ENCODE measurements around the gene TPPP2. TPM values are rescaled to one million over a fixed set of nuclear protein-coding genes. Genes with fewer than 3 reads are reported as not detected.

TPPP2 gene
- total RNA-seq, 1 donor, result not detected

- DNase-seq (ENCODE audit: low read depth), result peak; percentile 90
- TF ChIP-seq CTCF (IDR thresholded peaks at IDR 0.05; ENCODE audit: insufficient read depth, low read depth, low read length), result no peak
- H3K4me3 ChIP-seq (ENCODE audit: low read depth, low read length), result peak overlapping the region; percentile 83
These were observed 41.4 kb downstream of the TPPP2 start for GRCh38 chr14:21071225-21072030.

- H3K4me3 ChIP-seq (ENCODE audit: low read depth, low read length), result peak overlapping the region; percentile 83
- peak; percentile 66 for DNase-seq (ENCODE audit: low read depth)
- peak; percentile 4 for TF ChIP-seq CTCF (IDR thresholded peaks at IDR 0.05; ENCODE audit: insufficient read depth, low read depth, low read length)
These were observed 42.0 kb downstream of the TPPP2 start for GRCh38 chr14:21072031-21072473.

GRCh38 chr14:21072781-21073339 lies 42.8 kb downstream of the TPPP2 start:
- TF ChIP-seq CTCF (IDR thresholded peaks at IDR 0.05; ENCODE audit: insufficient read depth, low read depth, low read length), result no peak
- DNase-seq (ENCODE audit: low read depth), result no peak
- no peak overlapping the region for H3K4me3 ChIP-seq (ENCODE audit: low read depth, low read length)

- no peak overlapping the region for H3K4me3 ChIP-seq (ENCODE audit: low read depth, low read length)
- no peak for TF ChIP-seq CTCF (IDR thresholded peaks at IDR 0.05; ENCODE audit: insufficient read depth, low read depth, low read length)
- no peak for DNase-seq (ENCODE audit: low read depth)
These were observed 43.9 kb downstream of the TPPP2 start for GRCh38 chr14:21073921-21074320.

GRCh38 chr14:21074398-21075272 lies 44.6 kb downstream of the TPPP2 start:
- TF ChIP-seq CTCF (IDR thresholded peaks at IDR 0.05; ENCODE audit: insufficient read depth, low read depth, low read length), result no peak
- no peak overlapping the region for H3K4me3 ChIP-seq (ENCODE audit: low read depth, low read length)
- no peak for DNase-seq (ENCODE audit: low read depth)

- TF ChIP-seq CTCF (IDR thresholded peaks at IDR 0.05; ENCODE audit: insufficient read depth, low read depth, low read length), result no peak
- DNase-seq (ENCODE audit: low read depth), result no peak
- no peak overlapping the region for H3K4me3 ChIP-seq (ENCODE audit: low read depth, low read length)
These were observed 45.9 kb downstream of the TPPP2 start for GRCh38 chr14:21075719-21076437.

Measured in fibroblast of villous mesenchyme (primary cell).